GM18505 (cell line): ENCODE measurements around the gene KRT82.

Experiments used
- ATAC-seq: cut with Tn5 transposase; IDR thresholded peaks from one replicate; pipeline ENCODE4 v1.9.1; 2021; ENCODE audit not compliant: unreplicated experiment
- POLR2A ChIP-seq: IDR thresholded peaks from 4 replicates; pipeline ENCODE4 v1.6.1; 2011; ENCODE audit warnings: borderline replicate concordance; ENCODE audit not compliant: insufficient read depth, insufficient read length; ENCODE audit errors: extremely low read depth

Gene KRT82

DNA sequence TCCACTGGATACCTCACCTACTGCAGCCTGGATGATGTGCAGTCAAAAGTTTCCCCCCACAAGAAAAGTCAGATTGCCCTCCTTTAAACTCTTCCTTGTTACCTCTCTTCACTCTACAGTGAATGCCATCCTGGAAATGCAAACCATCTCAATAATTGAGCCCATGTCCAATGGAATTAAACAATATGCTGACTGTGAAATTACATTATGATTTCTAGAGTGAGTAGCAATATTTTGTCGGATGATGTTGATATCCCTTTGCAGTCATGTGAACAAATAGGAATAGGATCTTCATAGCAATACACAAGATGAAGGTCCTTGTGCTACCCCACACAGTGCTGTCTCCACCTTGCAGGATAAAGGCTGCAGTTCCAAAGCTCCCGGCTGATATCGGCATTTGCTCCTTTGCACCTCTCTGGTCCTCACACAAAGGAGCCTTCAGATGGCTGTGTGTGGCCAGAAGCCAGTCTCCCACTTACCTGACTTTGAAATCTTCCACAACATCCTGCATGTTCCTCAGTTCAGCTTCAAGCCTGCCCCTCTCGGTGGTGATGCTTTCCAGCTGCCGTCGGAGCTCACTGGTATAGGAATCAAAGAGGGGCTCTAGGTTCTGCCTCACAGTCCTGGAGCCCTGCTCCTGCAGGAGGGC, 26.5 kb upstream of the KRT82 start:
- TF ChIP-seq POLR2A: no peak
- no peak for ATAC-seq

DNA sequence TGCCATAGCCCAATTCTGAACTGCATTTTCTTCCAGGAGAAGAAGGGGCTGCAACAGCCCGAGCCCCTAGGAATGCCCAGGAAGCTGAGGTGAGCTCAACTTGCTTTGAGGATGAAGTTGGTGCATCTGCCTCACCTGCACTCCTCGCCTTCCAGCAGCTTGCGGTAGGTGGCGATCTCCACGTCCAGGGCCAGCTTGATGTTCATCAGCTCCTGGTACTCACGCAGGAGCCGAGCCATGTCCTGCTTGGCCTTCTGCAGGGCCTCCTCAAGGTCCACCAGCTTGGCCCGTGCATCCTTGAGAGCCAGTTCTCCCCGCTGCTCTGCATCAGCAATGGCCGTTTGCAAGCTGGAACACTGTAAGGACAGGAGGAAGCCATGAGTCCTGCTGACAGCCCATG, 22.0 kb upstream of the KRT82 start:
- ATAC-seq: no peak
- no peak for TF ChIP-seq POLR2A

DNA sequence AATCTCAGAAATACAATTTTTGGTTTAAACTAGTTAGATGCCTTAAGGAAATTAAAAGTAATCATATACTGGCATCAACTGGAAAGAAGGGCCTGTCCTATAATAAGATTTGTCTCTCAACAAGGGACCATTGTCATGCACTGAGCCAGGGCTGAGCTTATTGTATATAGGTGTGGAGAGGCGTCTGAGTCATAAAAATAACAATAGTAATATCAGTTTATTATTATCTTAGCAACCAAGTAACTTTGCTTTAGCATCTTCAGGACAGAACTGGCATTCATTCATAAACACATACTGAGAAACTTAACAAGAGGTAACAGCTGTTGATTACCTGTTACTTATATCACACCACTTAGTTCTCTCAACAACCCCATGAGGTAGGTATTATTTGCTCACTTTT, 20.9 kb upstream of the KRT82 start:
- ATAC-seq: no peak
- no peak for TF ChIP-seq POLR2A

DNA sequence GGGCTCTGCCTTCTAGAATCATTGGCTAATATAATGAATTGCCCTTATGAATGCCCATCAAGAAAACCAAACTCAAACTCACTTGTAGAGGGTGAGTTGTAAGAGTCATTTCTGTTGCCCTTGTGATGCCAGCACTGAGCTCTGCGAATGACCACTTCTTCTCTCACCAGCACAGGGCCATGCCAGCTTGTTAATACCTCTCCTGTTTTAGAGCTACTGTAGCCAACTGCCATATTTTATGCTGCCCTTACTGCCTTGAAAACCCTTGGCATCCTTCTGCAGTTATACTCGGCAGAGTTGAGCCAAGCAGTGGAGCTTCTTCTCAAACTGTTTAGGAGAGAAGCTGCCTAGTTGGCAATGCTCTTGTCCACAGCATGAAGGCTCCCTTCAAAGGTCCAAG, 19.9 kb upstream of the KRT82 start:
- TF ChIP-seq POLR2A: no peak
- no peak for ATAC-seq

DNA sequence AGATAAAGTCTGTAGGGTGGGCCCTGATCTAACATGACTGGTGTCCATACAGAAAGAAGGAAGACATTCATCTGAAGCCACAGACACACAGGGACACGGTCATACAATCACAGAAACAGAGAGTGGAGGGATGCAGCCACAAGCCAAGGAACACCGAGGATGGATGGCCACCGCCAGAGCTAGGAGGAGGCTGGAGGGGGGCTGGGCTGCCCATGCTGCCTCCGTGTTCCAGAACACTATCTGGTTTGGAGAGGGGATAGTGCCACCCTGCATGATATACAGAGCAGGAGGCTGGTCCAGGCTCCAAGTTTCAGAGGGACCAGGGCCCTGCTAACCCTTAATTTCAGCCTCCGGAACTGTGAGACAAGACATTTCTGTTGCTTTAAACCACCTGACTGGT, 19.3 kb upstream of the KRT82 start:
- ATAC-seq: no peak
- no peak for TF ChIP-seq POLR2A

DNA sequence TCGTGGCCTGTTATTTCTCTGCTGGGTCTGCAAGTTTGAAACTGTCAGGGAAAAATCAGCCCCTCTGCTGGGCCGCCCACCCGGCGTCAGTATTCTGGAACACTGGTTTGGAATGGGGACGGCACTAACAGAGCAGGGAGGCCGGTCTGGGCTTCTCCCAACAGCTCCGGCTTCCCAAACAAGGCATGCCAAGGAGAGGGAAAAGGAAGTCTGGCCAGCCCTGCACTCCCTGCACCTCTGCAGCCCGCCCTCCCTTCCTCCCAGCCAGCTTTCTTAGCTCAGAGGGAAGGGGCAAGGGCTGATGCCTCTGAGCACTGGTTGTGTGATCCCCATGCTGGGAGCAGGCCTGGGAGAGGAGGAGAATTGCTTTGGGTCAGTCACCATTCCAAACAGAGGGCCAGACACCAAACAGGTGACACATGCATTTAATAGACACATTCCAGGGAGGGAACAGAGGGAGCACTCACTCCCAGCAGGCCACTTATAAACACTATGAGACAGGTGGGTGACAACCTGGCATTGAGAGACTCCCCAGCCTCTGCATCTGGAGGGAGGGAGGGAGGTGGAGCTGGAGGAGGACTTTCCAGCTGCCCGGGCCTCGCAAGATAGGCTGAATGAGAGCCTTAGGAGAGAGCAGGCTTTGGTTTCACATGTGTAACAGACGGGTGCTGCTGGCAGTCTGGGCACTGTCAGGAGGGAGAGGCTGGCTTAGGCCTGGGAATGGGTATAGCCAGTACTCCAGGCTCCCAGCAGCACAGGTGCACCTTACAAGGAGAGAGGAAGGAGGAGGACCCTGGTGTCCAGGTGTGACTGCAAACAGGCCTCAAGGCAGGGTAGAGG, 17.7 kb upstream of the KRT82 start:
- no peak for TF ChIP-seq POLR2A
- no peak for ATAC-seq

DNA sequence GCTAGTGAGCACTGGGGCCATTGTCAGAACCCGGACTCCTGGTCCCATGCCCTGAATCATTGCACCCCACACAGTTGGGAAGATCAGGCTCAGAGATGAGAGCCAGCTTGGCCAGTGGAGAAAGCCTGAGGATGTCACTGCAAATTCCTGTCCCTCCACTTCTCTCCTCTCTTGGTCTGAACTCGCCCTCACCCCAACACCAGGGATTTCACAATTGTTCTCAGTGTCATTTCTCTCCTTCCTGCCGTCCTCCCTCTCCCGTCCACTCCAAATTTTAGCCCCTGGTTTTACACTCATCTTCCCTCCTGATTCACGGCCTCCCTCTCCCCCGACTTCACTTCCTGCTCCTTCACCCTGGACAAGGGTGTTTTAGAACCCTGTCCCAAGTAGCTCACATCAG, 16.9 kb upstream of the KRT82 start:
- no peak for ATAC-seq
- TF ChIP-seq POLR2A: no peak

DNA sequence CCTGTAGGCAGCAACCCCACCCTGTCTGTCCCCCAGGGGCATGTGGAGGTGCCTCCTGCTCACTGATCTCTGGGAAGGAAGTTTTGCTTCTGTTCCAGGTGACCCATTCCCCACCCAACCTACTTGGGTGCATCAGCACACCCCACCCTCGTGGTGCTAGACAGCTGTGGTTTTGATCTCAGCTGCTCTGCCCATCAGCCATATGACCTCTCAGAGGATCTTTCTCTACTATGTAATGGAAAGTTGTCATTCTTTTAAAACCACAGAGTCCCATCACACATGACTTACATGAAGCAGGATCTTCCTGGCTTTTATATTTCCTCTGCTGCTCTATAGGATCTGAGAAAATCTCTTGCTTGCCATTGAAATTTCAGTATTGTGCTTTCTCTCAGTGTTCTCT, 13.5 kb upstream of the KRT82 start:
- ATAC-seq: no peak
- TF ChIP-seq POLR2A: no peak

DNA sequence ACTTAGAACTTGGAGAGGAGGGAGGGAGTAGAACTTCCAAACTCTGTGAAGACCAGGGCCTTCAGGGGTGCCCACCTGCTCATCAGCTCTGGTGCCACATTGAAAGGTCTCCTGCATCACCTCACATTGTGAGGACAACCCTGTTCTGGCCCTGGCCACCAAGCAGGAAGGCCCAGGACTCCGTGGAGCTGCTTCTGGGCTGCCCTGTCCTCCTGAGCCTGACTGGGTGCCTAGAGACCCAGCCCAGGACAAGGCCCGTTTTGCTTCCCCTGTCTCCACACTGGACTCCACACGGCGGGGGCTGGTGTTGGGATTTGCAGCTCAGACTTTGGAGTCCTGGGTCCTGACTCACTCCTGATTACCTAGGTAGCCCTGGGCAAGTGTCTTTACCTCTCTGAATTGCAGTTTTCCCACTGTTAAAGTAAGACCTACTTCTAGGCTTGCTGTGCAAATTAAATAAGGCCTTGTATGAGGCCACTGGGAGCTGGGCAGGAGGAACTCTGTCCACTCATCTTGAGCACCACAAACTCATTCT, 12.5 kb upstream of the KRT82 start:
- no peak for ATAC-seq
- no peak for TF ChIP-seq POLR2A

DNA sequence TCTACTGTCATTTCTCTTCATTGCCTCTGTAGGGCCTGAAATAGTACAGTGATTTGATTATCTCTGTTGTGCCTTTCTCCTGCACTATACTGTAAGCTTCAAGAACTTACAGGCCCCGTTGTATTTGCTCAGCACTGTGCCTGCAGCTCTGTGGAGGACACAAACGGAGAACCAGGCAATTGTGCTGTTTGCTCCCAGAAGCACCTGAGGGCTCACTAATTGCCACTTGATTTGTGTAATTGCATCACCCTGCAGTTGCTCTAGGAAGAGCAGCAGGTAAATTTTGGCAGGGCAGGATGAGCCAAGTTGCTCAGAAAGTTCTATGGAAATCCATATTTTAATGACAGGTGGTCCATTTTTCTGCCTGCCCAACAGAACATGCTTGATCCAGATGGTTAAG, 11.6 kb upstream of the KRT82 start:
- no peak for TF ChIP-seq POLR2A
- ATAC-seq: no peak

DNA sequence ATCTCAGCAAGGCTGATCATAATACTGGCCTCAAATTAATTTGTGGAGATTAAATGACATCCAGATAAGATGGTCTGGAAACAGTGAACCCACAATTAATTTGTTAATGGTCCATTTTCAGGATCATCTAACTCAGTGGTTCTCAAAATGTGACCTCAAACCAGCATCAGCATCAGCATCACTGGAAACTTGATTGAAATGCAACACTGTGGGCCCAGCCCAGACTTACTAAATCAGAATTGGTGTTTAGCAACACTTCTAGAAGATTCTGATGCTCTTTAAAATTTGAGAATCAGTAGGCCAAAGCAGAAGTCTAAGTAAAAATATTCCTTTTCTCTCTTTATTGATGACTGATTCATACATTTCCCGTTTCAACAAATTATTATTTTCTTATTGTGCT, 10.7 kb upstream of the KRT82 start:
- ATAC-seq: no peak
- no peak for TF ChIP-seq POLR2A

DNA sequence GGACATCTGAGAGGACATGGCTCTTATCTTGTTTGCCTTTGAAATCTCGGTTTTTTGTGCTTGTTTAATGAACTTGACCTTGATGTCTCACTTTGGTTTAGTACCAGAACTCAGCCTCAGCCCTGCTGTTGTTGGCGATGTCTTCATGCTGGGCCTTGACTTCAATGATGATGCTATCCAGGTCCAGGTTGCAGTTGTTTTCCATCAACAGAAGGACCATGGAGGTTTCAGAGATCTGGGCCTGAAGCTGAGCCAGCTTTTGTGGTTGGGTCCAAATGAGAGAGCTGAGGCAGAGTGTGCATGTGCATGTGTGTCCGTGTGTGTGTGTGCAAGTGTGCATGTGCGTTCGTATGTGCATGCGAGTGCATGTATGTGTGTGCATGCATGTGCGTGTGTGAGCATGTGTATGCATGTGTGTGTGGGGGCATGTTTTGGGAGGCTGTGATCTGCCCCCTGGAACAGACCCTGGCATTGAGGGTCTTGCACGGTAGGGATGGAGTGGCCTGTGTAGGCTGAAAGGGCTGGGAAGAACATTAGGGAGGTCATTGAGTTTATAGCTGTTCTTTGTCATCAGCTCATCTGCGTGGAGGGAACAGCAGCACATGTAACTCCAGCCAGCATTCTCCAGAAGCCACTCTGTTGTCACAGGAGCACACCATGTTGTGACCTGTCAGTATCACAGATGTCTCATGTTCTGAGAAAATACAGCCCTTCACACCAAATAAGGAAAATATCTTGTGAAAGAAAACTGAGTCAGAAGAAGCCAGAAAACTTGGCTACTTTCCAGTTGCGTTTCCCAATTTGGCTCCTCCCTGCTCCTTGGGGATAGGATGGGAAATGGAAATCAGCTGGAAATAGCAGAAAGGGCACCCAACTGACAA, 10.0 kb upstream of the KRT82 start:
- TF ChIP-seq POLR2A: no peak
- no peak for ATAC-seq

DNA sequence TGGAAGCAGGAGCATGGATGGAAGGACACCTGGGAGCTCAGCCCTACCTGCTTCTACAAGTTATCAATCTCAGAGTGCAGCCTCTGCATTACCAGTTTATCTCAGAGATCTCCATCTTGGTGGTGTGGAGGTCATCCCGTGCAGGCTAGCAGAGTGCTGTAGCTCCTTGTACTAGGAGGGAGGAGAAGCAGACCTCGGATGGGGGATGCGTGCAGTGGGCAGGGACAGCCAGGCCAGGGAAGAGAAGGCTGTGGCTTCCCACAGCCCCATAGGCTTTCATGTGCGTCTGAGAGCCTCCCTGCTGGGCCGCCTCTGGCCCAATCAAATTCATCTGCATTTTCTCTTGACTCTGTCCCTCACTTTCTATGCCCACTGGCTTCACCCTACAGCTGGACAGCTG, 8.8 kb upstream of the KRT82 start:
- ATAC-seq: no peak
- TF ChIP-seq POLR2A: no peak
